Thymus (tissue), 11 donors: ENCODE results near the gene PRKCA. TPM values are rescaled to one million over a fixed set of nuclear protein-coding genes. Genes with fewer than 3 reads are reported as not detected.
A peak's percentile ranks its signal among the peaks of the same experiment; 100 is the strongest.

Experiments used
- DNase-seq, 9 donors: peaks; one replicate each; pipeline ENCODE4 v3.0.0-alpha.2; 2013; ENCODE audit warnings: low spot score in 9 of 9, low read depth in 6 of 9, missing footprints in 1 of 9
- H3K27ac ChIP-seq, 2 donors: one replicate each; pipeline ENCODE4 v1.5.1; 2013; ENCODE audit warnings: control low read depth in 1 of 2, low read depth in 1 of 2, low read length in 1 of 2, mild to moderate bottlenecking in 1 of 2, moderate library complexity in 1 of 2
- H3K27me3 ChIP-seq, 2 donors: one replicate each; pipeline ENCODE4 v1.5.1; 2013; ENCODE audit warnings: low read length in 1 of 2; ENCODE audit not compliant: control insufficient read depth in 2 of 2, insufficient read depth in 1 of 2
- H3K36me3 ChIP-seq, 2 donors: one replicate each; pipeline ENCODE4 v1.5.1; 2013; ENCODE audit warnings: low read length in 1 of 2, mild to moderate bottlenecking in 1 of 2, moderate library complexity in 1 of 2; ENCODE audit not compliant: control insufficient read depth in 2 of 2, insufficient read depth in 2 of 2
- H3K4me1 ChIP-seq, 2 donors: one replicate each; pipeline ENCODE4 v1.5.1; 2013; ENCODE audit warnings: low read length in 2 of 2; ENCODE audit not compliant: control insufficient read depth in 2 of 2, insufficient read depth in 2 of 2
- H3K4me3 ChIP-seq, 2 donors: one replicate each; pipeline ENCODE4 v1.5.1; 2013; ENCODE audit warnings: low read length in 2 of 2, control low read depth in 1 of 2, mild to moderate bottlenecking in 1 of 2
- H3K9me3 ChIP-seq, 2 donors: one replicate each; pipeline ENCODE4 v1.5.1; 2013; ENCODE audit warnings: low read length in 1 of 2, mild to moderate bottlenecking in 1 of 2; ENCODE audit not compliant: control insufficient read depth in 2 of 2, insufficient read depth in 1 of 2
- WGBS: extraction: QIAGEN DNeasy Blood & Tissue Kit; methylation state at CpG from one replicate; pipeline ENCODE4 v1.1.7; 2013; 5-methylcytosine and 5-hydroxymethylcytosine counted together
- polyA plus RNA-seq: library from polyadenylated mRNA; stranded (reverse); fragments of 200-250 nt; gene quantifications from one replicate; pipeline ENCODE4 v1.2.3, GENCODE V29; 2013
- total RNA-seq: library from RNA; stranded (reverse); fragments of 120-200 nt; gene quantifications from one replicate; pipeline ENCODE4 v1.2.4, GENCODE V29; 2013
- donor health status: healthy.

Gene PRKCA
- total and polyA plus RNA-seq, 2 donors: 2.7 to 3.2 TPM

- H3K9me3 ChIP-seq: peaks cover 0 to 7% of the 10 kb centered on the region in 2 donors
- peaks cover 0 to 10% of the 10 kb centered on the region in 2 donors for H3K4me1 ChIP-seq
- no peaks in the 10 kb centered on the region for H3K36me3 ChIP-seq
- WGBS: 96% methylated on average over 10 of the region's 10 CpGs
- H3K27me3 ChIP-seq: no peaks in the 10 kb centered on the region
- DNase-seq: no peak
- H3K4me3 ChIP-seq: no peak overlapping the region
- no peak overlapping the region for H3K27ac ChIP-seq
These were observed 120.9 kb downstream of the PRKCA start for GRCh38 chr17:66423056-66423955.

- Histone ChIP-seq H3K27ac (no peak overlapping the region), H3K36me3 (no peaks in the 10 kb centered on the region), H3K4me1 (peaks cover 0 to 18% of the 10 kb centered on the region in 2 donors), H3K9me3 (peaks cover 0 to 7% of the 10 kb centered on the region in 2 donors), H3K4me3 (no peak overlapping the region), H3K27me3 (no peaks in the 10 kb centered on the region)
- 94% methylated on average over 12 of the region's 12 CpGs for WGBS
- DNase-seq: no peak
These were observed 123.5 kb downstream of the PRKCA start for GRCh38 chr17:66425756-66426396.

DNA sequence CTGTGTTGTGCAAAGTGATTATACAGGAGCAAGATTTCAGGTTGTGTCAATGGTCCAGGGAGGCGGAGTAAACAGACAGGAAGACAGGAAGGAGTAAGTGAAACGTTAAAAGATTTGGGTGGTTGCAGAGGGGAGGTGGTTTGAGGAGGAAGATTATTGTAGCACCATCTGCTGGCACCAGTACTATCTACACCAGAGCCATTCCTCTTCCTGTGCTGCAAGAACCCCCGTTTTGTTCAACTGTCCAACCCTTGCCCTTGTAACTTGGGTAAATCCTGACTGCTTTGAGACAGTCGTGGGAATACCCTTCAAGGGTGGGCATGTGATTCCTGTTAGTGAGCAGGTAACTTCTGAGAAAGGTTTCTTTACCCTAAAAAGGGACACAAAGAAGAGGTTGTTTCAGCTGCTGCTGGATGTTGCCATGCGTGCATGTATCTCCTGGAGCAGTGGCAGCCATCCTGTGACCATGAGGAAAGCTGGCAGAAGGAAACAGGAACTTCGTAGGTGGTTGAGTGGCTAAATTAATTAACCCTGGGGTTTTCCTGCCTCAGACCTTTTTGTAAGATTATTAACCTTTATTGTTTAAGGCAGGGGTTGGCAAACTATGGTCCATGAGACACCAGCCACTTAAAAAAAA lies 124.1 kb downstream of the PRKCA start:
- H3K4me3 ChIP-seq: no peak overlapping the region
- DNase-seq: peak in 4 of 9 donors; percentile 53 to 79 (median 61)
- 53% methylated on average over 6 of the region's 6 CpGs for WGBS
- H3K9me3 ChIP-seq: peaks cover 0 to 7% of the 10 kb centered on the region in 2 donors
- H3K36me3 ChIP-seq: no peaks in the 10 kb centered on the region
- no peak overlapping the region for H3K27ac ChIP-seq
- peaks cover 0 to 18% of the 10 kb centered on the region in 2 donors for H3K4me1 ChIP-seq
- no peaks in the 10 kb centered on the region for H3K27me3 ChIP-seq

DNA sequence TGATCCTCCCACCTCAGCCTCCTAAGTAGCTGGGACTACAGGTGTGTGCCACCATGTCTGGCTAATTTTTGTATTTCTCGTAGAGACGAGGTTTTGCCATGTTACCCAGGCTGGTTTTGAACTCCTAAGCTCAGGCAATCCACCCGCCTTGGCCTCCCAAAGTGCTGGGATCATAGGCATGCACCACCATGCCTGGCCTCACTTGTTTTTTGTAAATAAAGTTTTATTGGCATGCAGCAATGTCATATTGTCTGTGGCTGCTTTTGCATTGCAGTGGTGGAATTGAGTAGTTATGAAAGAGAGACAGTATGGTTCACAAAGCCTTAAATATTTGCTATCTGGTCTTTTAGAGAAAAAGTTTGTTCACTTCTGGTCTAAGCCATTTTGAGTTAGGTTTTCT lies 124.7 kb downstream of the PRKCA start:
- no peaks in the 10 kb centered on the region for H3K27me3 ChIP-seq

GRCh38 chr17:66429680-66430079 lies 127.3 kb downstream of the PRKCA start:
- no peak overlapping the region for H3K4me3 ChIP-seq
- 99% methylated on average over 1 of the region's 1 CpG for WGBS
- DNase-seq: no peak
- no peak overlapping the region for H3K27ac ChIP-seq
- H3K36me3 ChIP-seq: no peaks in the 10 kb centered on the region
- peaks cover 0 to 7% of the 10 kb centered on the region in 2 donors for H3K9me3 ChIP-seq
- H3K4me1 ChIP-seq: peaks cover 0 to 37% of the 10 kb centered on the region in 2 donors
- H3K27me3 ChIP-seq: no peaks in the 10 kb centered on the region

More for the DNA sequence above, 124.7 kb downstream of the PRKCA start:
- Histone ChIP-seq H3K4me3 (no peak overlapping the region), H3K9me3 (peaks cover 0 to 7% of the 10 kb centered on the region in 2 donors), H3K36me3 (no peaks in the 10 kb centered on the region), H3K27ac (no peak overlapping the region), H3K4me1 (peaks cover 0 to 20% of the 10 kb centered on the region in 2 donors)
- WGBS: 94% methylated on average over 3 of the region's 3 CpGs
- DNase-seq: no peak

DNA sequence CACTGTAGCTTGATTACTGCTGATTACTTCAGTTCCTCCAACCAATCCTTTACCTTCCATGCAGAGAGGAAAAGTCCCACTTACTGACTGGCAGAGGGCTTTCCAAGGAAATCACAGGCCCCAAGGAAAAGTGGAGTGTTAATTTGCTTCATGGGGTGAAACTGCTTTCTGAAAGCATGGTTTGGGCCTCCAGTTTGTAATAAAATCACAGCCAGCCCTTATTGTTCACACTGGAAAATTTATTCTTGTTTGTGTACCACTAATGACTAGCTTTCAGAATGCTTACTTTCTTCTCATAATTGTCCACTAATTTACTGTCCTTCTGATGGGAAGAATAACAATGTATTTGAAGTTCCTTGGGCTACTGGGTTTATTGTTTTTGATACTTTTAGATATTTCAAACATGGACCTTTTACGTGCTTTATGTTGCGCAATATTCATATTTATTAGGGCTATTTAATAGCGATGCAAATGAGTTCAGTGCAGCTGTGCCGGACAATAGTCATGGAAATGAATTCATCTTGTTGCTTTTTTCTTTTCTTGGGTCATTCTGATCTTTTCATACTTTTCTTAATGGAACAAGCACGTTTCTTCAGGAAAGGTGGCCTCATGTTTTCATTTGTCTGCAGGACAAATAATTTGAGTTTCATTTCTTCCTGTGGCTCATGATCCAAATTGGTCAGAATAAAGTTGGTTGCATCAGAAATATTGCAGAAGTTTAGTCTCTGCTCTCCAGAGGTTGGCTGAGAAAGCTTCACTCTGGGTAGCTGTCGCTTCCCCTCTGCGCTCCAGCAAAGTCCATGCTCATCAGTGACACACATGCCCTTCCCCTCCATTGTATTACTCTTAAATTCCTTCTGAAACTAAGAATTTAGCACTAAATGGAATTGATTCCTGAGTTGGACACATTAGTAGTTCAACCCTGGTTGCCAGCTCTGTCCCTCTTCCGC lies 128.7 kb downstream of the PRKCA start:
- Histone ChIP-seq H3K4me1 (peaks cover 0 to 32% of the 10 kb centered on the region in 2 donors), H3K4me3 (no peak overlapping the region), H3K9me3 (peaks cover 0 to 7% of the 10 kb centered on the region in 2 donors), H3K27ac (no peak overlapping the region), H3K36me3 (no peaks in the 10 kb centered on the region), H3K27me3 (no peaks in the 10 kb centered on the region)
- DNase-seq: no peak
- 98% methylated on average over 8 of the region's 8 CpGs for WGBS

GRCh38 chr17:66431910-66432309 lies 129.5 kb downstream of the PRKCA start:
- Histone ChIP-seq H3K9me3 (peaks cover 0 to 2% of the 10 kb centered on the region in 2 donors), H3K4me1 (peaks cover 0 to 28% of the 10 kb centered on the region in 2 donors), H3K27ac (no peak overlapping the region), H3K27me3 (no peaks in the 10 kb centered on the region), H3K36me3 (no peaks in the 10 kb centered on the region), H3K4me3 (no peak overlapping the region)
- WGBS: 95% methylated on average over 5 of the region's 5 CpGs
- no peak for DNase-seq

DNA sequence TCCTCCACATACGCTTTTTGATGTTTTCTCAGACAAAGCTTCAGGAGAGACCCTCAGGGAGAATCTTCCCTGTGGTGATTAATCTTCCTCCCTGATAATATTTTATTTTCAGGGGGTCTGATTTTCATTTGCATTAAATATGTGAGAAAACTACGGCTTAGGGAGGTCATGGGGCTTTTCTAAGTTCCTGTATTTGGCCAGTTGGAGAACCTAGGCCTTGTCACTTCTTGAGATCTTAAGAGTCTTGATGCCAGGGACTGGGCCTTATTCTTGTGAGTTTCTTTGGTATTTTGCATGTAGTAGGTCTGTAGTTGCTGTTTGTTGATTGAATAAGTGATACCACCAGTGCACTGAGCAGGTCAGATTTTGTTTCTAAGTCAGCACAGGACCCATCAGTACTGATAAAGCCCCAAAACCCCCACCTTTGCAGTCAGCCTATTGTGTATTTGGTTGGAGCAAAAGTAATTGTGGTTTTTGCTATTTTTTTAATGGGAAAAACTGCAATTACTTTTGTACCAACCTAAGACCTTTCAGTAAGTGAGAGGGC lies 130.1 kb downstream of the PRKCA start:
- no peaks in the 10 kb centered on the region for H3K27me3 ChIP-seq
- no peaks in the 10 kb centered on the region for H3K9me3 ChIP-seq
- peaks cover 0 to 31% of the 10 kb centered on the region in 2 donors for H3K4me1 ChIP-seq
- WGBS: 47% methylated on average over 2 of the region's 2 CpGs
- H3K36me3 ChIP-seq: no peaks in the 10 kb centered on the region
- no peak overlapping the region for H3K4me3 ChIP-seq
- no peak for DNase-seq
- no peak overlapping the region for H3K27ac ChIP-seq
